Measurements from ENCODE around the gene HSFY1. TPM values are rescaled to one million over a fixed set of nuclear protein-coding genes. Genes with fewer than 3 reads are reported as not detected.
"Not testable (repeated sequence)": the region's sequence is repeated elsewhere in the genome, so short reads cannot be mapped to it uniquely, and the experiment has no call there.

HSFY1 gene, protein sequence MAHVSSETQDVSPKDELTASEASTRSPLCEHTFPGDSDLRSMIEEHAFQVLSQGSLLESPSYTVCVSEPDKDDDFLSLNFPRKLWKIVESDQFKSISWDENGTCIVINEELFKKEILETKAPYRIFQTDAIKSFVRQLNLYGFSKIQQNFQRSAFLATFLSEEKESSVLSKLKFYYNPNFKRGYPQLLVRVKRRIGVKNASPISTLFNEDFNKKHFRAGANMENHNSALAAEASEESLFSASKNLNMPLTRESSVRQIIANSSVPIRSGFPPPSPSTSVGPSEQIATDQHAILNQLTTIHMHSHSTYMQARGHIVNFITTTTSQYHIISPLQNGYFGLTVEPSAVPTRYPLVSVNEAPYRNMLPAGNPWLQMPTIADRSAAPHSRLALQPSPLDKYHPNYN
- not detected for total RNA-seq

DNA sequence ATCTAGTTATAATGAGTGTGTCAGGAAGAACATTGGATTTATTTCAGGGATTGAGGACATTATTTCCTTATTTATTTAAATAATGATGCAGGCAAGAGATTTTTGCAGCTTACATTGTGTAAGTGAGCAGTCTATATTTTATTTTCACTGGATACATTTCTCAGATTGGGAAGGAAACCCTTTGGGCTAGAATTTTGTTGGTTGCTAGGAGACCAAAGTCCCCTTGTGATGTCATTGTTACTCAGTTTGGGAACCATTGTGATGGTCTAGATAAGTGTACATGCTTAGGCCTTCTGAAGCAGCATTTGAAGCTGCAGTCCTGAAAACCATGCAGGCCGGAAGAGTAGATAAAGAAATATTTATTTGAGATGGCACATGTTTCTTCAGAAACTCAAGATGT, at the start of gene HSFY1:
Gene HSFY1, plus strand, starts transcription at position 301 of the 400 bp plus-strand sequence. Its CDS starts 68 bp downstream, at position 369.
- H3K4me3 Mint-ChIP-seq; DNase-seq; H3K36me3 Mint-ChIP-seq; intact Hi-C loops (cut with micrococcal nuclease); H3K9me3 Mint-ChIP-seq; POLR2A ChIA-PET; H3K27ac Mint-ChIP-seq; H3K4me1 Mint-ChIP-seq (ENCODE audit: low read depth); CTCF ChIA-PET; H3K27me3 Mint-ChIP-seq: not testable (repeated sequence)

DNA sequence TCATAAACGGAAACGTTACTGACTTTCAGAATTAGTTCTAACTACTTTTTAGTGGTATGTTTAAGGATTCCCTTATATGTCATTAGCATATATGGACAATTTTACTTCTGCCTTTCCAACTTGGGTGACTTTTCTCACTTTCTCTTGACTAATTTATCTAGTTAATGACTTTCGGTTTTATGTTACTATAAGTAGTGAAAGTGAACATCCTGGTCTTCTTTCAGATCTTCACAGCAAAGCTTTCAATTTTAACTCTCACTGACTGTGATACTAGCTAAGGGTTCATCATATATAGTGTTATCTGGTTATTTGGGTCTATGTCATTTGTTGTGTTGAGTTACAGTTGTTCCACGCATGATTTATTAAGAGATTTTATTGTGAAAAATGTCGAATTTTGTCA, 42.3 kb upstream of the HSFY1 start:
- H3K4me3 Mint-ChIP-seq; DNase-seq; CTCF ChIA-PET; H3K4me1 Mint-ChIP-seq (ENCODE audit: low read depth); H3K36me3 Mint-ChIP-seq; H3K27me3 Mint-ChIP-seq; intact Hi-C loops (cut with micrococcal nuclease); POLR2A ChIA-PET; H3K27ac Mint-ChIP-seq; H3K9me3 Mint-ChIP-seq: not testable (repeated sequence)

DNA sequence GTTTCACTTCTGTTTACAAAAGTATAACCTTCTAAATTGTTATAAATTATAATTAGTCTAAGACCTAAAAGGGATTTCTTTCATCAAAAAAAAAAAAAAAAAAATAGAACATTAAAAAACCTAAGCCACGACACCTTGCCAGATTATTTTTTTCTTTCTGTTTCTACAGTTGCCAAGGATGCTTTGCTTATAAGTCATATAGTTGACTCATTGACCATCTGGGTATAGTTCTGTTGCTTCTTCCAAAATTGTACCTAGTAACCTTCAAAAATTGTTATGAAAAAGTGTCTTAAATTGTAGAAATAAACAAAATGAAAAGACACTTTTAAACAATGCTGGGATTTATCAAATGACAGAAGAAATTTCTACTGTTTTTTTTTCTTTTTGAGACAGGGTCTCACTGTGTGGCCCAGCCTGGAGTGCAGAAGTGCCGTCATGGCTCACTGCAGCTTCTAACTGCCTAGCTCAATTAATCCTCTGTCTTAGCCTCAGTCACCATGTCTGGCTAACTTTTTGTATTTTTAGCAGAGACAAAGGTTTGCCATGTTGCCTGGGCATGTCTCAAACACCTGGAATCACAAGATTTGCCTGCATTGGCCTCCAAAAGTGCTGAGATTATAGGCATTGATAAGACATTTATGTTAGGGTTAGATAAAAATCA, 15.4 kb upstream of the HSFY1 start:
- CTCF ChIA-PET, H3K36me3 Mint-ChIP-seq: not testable (repeated sequence)

DNA sequence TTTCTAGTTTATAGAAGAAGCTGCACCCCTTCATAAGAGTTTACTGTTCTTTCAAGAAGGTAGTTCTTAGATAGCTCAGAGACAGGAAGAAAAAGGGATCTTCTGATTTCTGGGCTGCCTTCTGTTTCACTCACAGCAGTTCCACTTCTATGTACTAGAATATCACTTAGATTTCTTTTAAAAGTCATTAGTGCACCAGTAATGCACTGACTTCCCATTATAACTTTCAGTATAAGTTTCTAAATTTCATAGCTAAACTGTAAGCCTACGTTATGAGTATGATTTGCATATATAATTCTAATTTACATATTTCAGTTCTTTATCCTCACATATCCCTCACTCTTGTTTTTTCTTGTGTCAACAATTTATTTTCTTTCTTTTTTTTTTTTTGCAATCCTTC, 7.6 kb upstream of the HSFY1 start:
- H3K4me1 Mint-ChIP-seq (ENCODE audit: low read depth); H3K27ac Mint-ChIP-seq; intact Hi-C loops (cut with micrococcal nuclease); H3K4me3 Mint-ChIP-seq; H3K36me3 Mint-ChIP-seq; DNase-seq; CTCF ChIA-PET; POLR2A ChIA-PET; H3K9me3 Mint-ChIP-seq; H3K27me3 Mint-ChIP-seq: not testable (repeated sequence)

More for the DNA sequence above, 15.4 kb upstream of the HSFY1 start:
- H3K27ac Mint-ChIP-seq; H3K9me3 Mint-ChIP-seq; DNase-seq; intact Hi-C loops (cut with micrococcal nuclease); POLR2A ChIA-PET; H3K4me1 Mint-ChIP-seq (ENCODE audit: low read depth); H3K27me3 Mint-ChIP-seq; H3K4me3 Mint-ChIP-seq: not testable (repeated sequence)

DNA sequence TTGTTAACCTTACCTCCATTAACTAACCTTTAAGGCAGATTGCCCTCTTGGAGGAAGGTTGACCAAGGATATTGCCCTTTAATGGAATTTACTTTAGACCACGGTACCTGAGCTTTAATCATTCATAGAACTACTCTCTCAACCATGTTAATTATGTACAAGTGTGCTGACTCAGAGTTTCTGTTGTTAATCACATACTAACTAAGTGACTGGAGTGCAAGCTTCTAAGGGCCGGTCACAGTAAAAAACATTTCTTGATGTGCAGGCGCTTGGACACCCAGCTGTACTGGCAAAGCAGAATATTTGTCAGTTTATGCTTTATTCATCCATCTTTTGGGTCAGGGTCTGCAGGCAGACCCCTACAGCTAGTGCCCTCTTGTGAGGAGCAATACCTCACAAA, 6.6 kb downstream of the HSFY1 start:
- H3K36me3 Mint-ChIP-seq; POLR2A ChIA-PET; H3K27ac Mint-ChIP-seq; H3K4me3 Mint-ChIP-seq; H3K4me1 Mint-ChIP-seq (ENCODE audit: low read depth); DNase-seq; CTCF ChIA-PET; H3K27me3 Mint-ChIP-seq; intact Hi-C loops (cut with micrococcal nuclease); H3K9me3 Mint-ChIP-seq: not testable (repeated sequence)

DNA sequence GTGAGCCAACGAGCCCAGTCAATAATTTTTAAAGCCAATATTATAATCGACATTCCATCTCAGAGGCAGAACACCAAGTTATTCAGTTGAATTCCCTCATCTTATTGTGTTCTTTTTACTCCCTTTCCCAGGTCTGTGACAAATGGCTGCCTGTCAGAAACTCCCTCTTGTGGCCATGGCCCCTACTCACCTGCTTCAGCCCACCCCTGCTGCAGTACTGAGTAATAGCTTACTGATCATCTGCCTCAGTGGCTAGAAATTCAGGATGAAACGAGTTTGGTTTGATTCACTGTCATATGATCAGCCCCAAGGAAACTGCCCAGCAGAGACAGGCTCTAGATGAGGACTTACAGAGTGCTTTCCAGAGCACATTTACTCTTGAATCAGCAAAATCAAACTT, 19.4 kb downstream of the HSFY1 start:
- CTCF ChIA-PET; H3K27ac Mint-ChIP-seq; H3K27me3 Mint-ChIP-seq; intact Hi-C loops (cut with micrococcal nuclease); H3K4me3 Mint-ChIP-seq; DNase-seq; H3K9me3 Mint-ChIP-seq; H3K4me1 Mint-ChIP-seq (ENCODE audit: low read depth); H3K36me3 Mint-ChIP-seq; POLR2A ChIA-PET: not testable (repeated sequence)

Other genes with a start within 250 kb of the HSFY1 start
- not detected for gene HSFY2, start 227.0 kb downstream of the HSFY1 start, total RNA-seq